ENCODE results near the gene RPN2. TPM values are rescaled to one million over a fixed set of nuclear protein-coding genes. Genes with fewer than 3 reads are reported as not detected.

RPN2 gene
- total RNA-seq, 2 donors from 2014 or later: 136 to 175 TPM

GRCh38 chr20:37205130-37205529, 26.0 kb downstream of the RPN2 start:
- intact Hi-C loops (cut with DNase I): loop anchor here in 1 of 2 donors (5.0 kb wide), 1 partner anchor 327 kb away; no protein-coding TSS in a partner anchor
- DNase-seq (ENCODE audit: low spot score): no peak

DNA sequence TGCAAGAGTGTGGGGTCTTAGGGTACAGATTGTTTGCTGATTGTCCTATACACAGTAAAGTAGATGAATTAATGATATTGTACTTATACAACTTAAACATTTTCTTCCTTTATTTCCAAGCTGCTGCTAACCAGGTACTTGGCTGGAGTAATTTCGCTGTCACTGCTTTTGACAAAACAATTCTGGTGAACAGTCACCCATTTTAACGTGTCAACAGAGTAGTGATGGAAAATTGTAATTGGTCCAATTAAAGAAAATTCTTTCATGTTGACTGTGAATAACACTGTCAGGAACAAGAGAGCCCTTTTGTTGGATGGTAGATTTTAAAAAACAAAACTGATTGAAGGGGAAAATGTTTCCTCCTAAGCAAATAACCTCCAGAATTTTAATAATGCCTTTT, 26.7 kb downstream of the RPN2 start:
- DNase-seq (ENCODE audit: low spot score): no peak
- intact Hi-C loops (cut with DNase I): loop anchor here in 1 of 2 donors (5.0 kb wide), 1 partner anchor 327 kb away; no protein-coding TSS in a partner anchor

- intact Hi-C loops (cut with DNase I): loop anchor here in 1 of 2 donors (5.0 kb wide), 1 partner anchor 325 kb away; no protein-coding TSS in a partner anchor
- no peak for DNase-seq (ENCODE audit: low spot score)
Measured at GRCh38 chr20:37207171-37207570, 28.0 kb downstream of the RPN2 start.

GRCh38 chr20:37209193-37209592, 30.1 kb downstream of the RPN2 start:
- intact Hi-C loops (cut with DNase I): loop anchor here in 1 of 2 donors (5.0 kb wide), 1 partner anchor 323 kb away; no protein-coding TSS in a partner anchor
- DNase-seq (ENCODE audit: low spot score): no peak

- intact Hi-C loops (cut with DNase I): loop anchor here in 1 of 2 donors (5.0 kb wide), 1 partner anchor 323 kb away; no protein-coding TSS in a partner anchor
- DNase-seq (ENCODE audit: low spot score): no peak
Measured at GRCh38 chr20:37209661-37210314, 30.7 kb downstream of the RPN2 start.

- DNase-seq (ENCODE audit: low spot score): no peak
- intact Hi-C loops (cut with DNase I): no loop called here
Measured at GRCh38 chr20:37218441-37218840, 39.3 kb downstream of the RPN2 start.

GRCh38 chr20:37218976-37219375, 39.8 kb downstream of the RPN2 start:
- DNase-seq (ENCODE audit: low spot score): no peak
- intact Hi-C loops (cut with DNase I): no loop called here

DNA sequence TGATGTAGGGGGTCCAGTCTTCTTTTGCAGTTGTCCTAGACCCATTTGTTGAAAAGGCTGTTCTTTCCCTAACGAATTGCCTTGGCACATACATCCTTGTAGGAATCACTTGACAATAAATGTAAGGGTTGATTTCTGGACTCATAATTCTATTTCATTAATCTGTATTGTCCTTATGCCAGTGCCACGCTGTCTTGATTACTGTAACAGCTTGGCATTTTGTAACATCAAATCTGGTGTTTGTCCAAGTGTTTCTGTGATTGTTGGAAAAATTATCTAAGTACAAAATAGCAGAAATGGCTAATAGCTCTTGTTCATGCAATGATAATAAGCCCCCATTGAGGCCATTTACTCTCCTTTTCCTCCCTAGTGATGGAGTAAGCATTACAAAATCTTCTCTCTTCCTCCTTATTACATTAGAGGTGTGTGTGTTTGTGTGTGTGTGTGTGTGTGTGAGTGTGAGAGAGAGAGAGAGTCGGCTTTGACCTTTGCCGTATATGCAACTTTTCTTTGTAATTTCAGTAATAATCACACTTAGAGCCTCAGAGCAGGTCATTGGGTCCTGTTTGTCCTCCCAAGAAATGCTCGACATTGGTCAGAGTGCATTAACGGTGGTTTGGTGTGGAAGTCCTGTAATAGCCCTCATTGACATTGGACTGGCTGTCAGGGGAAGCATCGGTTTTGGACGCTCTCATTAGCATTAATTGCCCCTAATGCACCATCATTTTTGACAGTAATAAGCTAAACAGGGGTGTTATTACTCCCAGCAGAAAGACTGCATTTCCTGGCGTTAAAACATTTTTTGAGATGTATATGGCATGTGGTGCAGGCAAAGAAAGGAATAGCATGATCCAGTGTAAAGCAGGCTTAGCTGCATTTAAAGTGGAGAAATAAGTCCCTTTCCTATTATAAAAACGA, 40.9 kb downstream of the RPN2 start:
- intact Hi-C loops (cut with DNase I): no loop called here

GRCh38 chr20:37220731-37221130, 41.6 kb downstream of the RPN2 start:
- DNase-seq (ENCODE audit: low spot score): no peak
- intact Hi-C loops (cut with DNase I): no loop called here

More for the DNA sequence above, 40.9 kb downstream of the RPN2 start:
- no peak for DNase-seq (ENCODE audit: low spot score)

GRCh38 chr20:37222086-37222485, 43.0 kb downstream of the RPN2 start:
- intact Hi-C loops (cut with DNase I): no loop called here
- no peak for DNase-seq (ENCODE audit: low spot score)

DNA sequence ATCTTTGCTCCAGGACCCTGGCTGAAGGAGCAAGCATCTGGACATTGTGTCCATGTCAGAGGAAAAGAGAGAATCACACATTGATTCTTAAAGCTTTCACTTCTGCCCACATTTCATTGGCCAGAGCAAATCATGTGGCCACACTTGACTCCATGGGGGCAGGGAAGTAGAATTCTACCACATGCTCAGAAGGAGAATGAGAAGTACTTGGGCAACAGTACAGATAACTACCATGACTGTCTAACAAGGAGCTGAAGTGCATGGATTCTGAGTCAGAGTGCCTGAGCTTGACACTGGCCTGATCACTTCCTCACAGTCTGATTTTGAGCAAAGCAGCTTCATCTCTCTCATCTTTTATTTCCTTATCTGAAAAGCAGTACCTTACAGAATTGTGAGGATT, 43.9 kb downstream of the RPN2 start:
- intact Hi-C loops (cut with DNase I): no loop called here
- DNase-seq (ENCODE audit: low spot score): no peak

- intact Hi-C loops (cut with DNase I): no loop called here
- no peak for DNase-seq (ENCODE audit: low spot score)
Measured at GRCh38 chr20:37225146-37225545, 46.0 kb downstream of the RPN2 start.

- intact Hi-C loops (cut with DNase I): no loop called here
- DNase-seq (ENCODE audit: low spot score): peak; percentile 93
Measured at GRCh38 chr20:37226889-37227288, 47.8 kb downstream of the RPN2 start.

DNA sequence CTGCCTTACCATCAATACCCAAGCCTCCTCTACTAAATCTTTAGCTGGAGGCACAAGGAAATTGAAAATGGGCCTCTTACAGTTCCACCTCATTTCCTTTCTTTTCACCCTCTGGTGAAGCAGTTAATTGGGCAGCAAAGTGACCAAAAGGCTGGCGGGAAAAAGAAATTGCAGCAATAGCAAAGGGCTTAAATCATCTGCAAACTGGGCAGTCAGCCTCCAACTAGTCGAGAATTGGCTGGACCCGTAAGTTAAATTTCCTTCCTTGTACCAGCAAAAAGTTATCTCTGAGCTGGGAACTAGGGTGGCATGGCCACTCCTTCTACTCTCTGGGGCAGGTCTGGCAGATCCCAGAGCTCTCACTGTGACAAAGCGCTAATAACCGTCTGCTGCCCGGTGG, 49.0 kb downstream of the RPN2 start:
- DNase-seq (ENCODE audit: low spot score): no peak
- intact Hi-C loops (cut with DNase I): no loop called here

- DNase-seq (ENCODE audit: low spot score): no peak
- intact Hi-C loops (cut with DNase I): no loop called here
Measured at GRCh38 chr20:37228656-37229055, 49.5 kb downstream of the RPN2 start.

- intact Hi-C loops (cut with DNase I): no loop called here
- no peak for DNase-seq (ENCODE audit: low spot score)
Measured at GRCh38 chr20:37229357-37229756, 50.2 kb downstream of the RPN2 start.

- intact Hi-C loops (cut with DNase I): no loop called here
- no peak for DNase-seq (ENCODE audit: low spot score)
Measured at GRCh38 chr20:37230200-37230599, 51.1 kb downstream of the RPN2 start.

DNA sequence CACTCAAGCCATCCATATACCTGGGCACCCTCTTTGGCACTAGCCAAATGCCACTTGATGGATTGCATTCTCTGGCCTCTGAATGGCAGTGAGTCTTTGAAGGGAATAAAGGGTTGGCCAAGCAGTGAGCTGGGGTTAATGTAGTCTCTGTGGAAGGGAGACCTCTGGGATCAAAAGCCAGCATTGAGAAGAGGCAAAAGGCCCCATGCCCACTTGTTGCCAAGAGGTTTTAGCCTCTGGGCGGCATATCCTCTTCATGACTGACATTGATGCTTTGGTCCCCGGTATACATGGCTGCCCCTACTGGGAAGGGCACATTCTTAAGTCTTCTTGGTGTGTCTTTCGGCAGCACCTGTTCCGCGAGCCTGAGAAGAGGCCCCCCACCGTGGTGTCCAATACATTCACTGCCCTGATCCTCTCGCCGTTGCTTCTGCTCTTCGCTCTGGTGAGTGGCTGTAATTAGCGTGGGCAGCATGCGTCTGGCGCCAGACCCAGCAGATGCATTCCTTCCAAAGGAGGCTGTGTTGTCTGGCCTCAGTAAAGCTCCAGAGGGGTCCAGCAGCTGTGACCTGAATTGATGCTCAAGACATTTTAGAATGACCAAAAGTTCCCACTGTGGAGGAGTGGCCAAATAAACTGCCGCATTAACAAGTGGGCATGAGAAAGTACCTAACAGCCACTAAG, 53.0 kb downstream of the RPN2 start:
- no peak for DNase-seq (ENCODE audit: low spot score)
- intact Hi-C loops (cut with DNase I): no loop called here

- no peak for DNase-seq (ENCODE audit: low spot score)
Measured at GRCh38 chr20:37233548-37234253, 54.6 kb downstream of the RPN2 start.

More at GRCh38 chr20:37233548-37234253, 54.6 kb downstream of the RPN2 start:
- intact Hi-C loops (cut with DNase I): no loop called here
